Right lobe of liver (tissue), 6 donors: ENCODE measurements around the gene ZNF532. TPM values are rescaled to one million over a fixed set of nuclear protein-coding genes. Genes with fewer than 3 reads are reported as not detected.

Experiments
- ATAC-seq, 4 donors: fragments of 200-7000 bp; cut with Tn5 transposase; one replicate each; pipeline ENCODE4 v1.9.1; 2020; ENCODE audit warnings: mild to moderate bottlenecking in 4 of 4, moderate library complexity in 4 of 4
- DNase-seq, 3 donors: peaks; one replicate each; pipeline ENCODE4 v3.0.0-alpha.2; 2020
- H3K27ac ChIP-seq, 3 donors: fragments of 200-600 bp; one replicate each; pipeline ENCODE4 v1.8.0; 2022
- H3K27me3 ChIP-seq, 2 donors: fragments of 200-600 bp; one replicate each; pipeline ENCODE4 v1.8.0; 2022
- H3K36me3 ChIP-seq, 4 donors: fragments of 200-600 bp; sonication (generic) in 1 of 4; one replicate each; pipeline versions ENCODE4 v1.5.1 to v1.8.0; 2017 to 2022; ENCODE audit warnings: control low read depth in 1 of 4
- H3K4me1 ChIP-seq, 4 donors: fragments of 200-600 bp; sonication (generic) in 1 of 4; one replicate each; pipeline versions ENCODE4 v1.5.1 to v1.8.0; 2017 to 2022; ENCODE audit warnings: control low read depth in 1 of 4
- H3K4me3 ChIP-seq, 3 donors: fragments of 200-600 bp; one replicate each; pipeline ENCODE4 v1.8.0; 2022
- H3K9me3 ChIP-seq, 4 donors: fragments of 200-600 bp; sonication (generic) in 1 of 4; one replicate each; pipeline versions ENCODE4 v1.5.1 to v1.8.0; 2017 to 2022; ENCODE audit warnings: control low read depth in 1 of 4
- POLR2A ChIP-seq: fragments of 450-650 bp; IDR thresholded peaks from one replicate; pipeline ENCODE4 v1.6.1; 2017; ENCODE audit warnings: antibody characterized with exemption, mild to moderate bottlenecking
- WGBS: methylation state at CpG from one replicate; pipeline ENCODE4 v1.1.6; 2018; ENCODE audit warnings: low coverage, low lambda C conversion rate; ENCODE audit not compliant: insufficient coverage; ENCODE audit errors: missing lambda C conversion rate; 5-methylcytosine and 5-hydroxymethylcytosine counted together
- intact Hi-C, 2 donors: fragments of 100-400 bp; cut with DNase I; formaldehyde crosslinking; loops; one replicate each; pipeline versions ENCODE4 v1.11.2 to v1.14.1; 2022
- total RNA-seq, 6 experiments: library from RNA; depleted of rRNA in 2 of 6; stranded (reverse); fragments of >200 nt in 2 of 6; fragmentation: NEBNext Ultra II Directional in 3 of 6; extraction: Animal tissue kit (Norgen Biotek cat#: 25700) in 3 of 6; gene quantifications; one replicate each; pipeline versions ENCODE4 v1.1.0 to v1.2.4, GENCODE V29; 2016 to 2023
- TF ChIP-seq, protein P1 (sequence below), 4 donors: fragments of 200-600 bp in 3 of 4; fragments of 450-650 bp in 1 of 4; IDR thresholded peaks; one replicate each; pipeline versions ENCODE4 v1.5.1 to v1.8.0; 2016 to 2022; ENCODE audit warnings: antibody characterized with exemption in 4 of 4, mild to moderate bottlenecking in 2 of 4
- donor health status: DM: no; HTN: yes; CAD: no.
- donor health status: DM: no; HTN: no; CAD: no.
- donor health status: DM: no; HTN: no; CAD: no.
- donor health status: DM: no; HTN: yes; CAD: no.
- donor health status: DM: no; HTN: yes; CAD: no.

ZNF532 gene
- total RNA-seq, 6 experiments from 2014 or later, result 2.0 to 6.4 (median 3.2) TPM

DNA sequence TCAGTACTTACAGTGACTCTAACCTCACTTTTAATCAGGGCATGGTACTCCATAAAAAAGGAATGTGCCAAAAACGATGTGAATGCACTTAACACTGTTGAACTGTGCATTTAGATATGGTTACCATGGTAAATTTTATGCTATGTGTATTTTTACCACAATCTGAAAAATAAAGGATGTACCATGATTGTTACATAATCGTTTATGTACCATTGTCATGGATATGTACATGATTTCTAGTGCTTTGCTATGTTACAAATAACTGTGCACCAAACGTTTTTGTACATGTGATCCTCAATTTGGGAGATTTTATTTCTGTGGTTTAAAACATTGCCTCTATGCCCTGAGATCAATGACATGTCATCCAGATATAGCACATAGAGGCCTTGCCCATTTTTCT lies 21.8 kb downstream of the ZNF532 start:
- no peak for ATAC-seq
- intact Hi-C loops, result no loop called here
- no peaks in the 10 kb centered on the region for H3K27me3 ChIP-seq

DNA sequence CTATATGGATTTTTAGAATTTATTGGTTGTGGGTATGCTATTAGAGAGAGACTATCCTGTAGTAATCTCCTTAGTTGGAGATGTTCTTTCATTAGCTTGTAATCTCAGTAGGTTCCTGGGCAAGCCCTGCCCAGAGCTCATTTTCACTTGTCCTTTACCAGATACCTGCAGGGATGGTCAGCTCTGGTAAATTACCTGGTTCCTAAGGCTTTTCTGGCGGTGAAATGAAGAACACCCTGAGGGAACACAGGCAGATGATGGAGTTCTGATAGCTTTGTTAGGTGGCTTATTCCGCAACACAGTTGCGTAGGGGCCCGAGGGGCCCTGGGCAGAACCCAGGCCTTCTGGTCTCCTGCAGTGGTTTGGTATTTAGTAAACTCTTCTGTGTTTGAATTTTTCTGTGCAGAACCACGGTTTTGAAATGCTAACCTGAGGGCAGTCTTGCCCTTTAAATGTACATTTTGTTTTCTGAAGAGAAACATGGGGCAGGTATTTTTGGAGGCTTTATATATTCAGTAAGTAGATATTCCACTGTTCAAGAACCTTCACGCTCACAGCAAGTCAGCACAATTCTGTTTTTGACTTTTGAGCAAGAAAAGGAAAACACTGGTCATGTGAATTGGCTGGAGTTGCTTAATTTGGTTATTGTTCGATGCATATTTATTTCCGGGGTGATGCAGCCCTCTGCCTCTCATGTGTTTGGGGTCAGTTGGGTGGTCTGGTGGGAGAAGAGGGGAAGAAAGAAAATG lies 22.4 kb downstream of the ZNF532 start:
- no peak for DNase-seq
- H3K4me1 ChIP-seq, result no peaks in the 10 kb centered on the region
- no peak for TF ChIP-seq POLR2A
- TF ChIP-seq, protein P1, sequence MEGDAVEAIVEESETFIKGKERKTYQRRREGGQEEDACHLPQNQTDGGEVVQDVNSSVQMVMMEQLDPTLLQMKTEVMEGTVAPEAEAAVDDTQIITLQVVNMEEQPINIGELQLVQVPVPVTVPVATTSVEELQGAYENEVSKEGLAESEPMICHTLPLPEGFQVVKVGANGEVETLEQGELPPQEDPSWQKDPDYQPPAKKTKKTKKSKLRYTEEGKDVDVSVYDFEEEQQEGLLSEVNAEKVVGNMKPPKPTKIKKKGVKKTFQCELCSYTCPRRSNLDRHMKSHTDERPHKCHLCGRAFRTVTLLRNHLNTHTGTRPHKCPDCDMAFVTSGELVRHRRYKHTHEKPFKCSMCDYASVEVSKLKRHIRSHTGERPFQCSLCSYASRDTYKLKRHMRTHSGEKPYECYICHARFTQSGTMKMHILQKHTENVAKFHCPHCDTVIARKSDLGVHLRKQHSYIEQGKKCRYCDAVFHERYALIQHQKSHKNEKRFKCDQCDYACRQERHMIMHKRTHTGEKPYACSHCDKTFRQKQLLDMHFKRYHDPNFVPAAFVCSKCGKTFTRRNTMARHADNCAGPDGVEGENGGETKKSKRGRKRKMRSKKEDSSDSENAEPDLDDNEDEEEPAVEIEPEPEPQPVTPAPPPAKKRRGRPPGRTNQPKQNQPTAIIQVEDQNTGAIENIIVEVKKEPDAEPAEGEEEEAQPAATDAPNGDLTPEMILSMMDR (IDR thresholded peaks at IDR 0.05), result no peak
- H3K36me3 ChIP-seq, result no peaks in the 10 kb centered on the region
- H3K9me3 ChIP-seq, result no peaks in the 10 kb centered on the region
- 48% methylated on average over 8 of the region's 8 CpGs for WGBS
- peak overlapping the region; percentile 41 to 56 (median 55) for H3K27ac ChIP-seq
- H3K4me3 ChIP-seq, result no peak overlapping the region
- ATAC-seq, result peak; percentile 28 to 54 (median 38)
- intact Hi-C loops, result no loop called here
- no peaks in the 10 kb centered on the region for H3K27me3 ChIP-seq

More for the DNA sequence above, 21.8 kb downstream of the ZNF532 start:
- no peaks in the 10 kb centered on the region for H3K36me3 ChIP-seq
- H3K9me3 ChIP-seq, result no peaks in the 10 kb centered on the region
- H3K4me1 ChIP-seq, result no peaks in the 10 kb centered on the region
- H3K4me3 ChIP-seq, result no peak overlapping the region
- DNase-seq, result no peak
- WGBS, result 55% methylated on average over 3 of the region's 3 CpGs
- TF ChIP-seq, protein P1 (IDR thresholded peaks at IDR 0.05), result no peak
- no peak for TF ChIP-seq POLR2A
- peak overlapping the region in 1 of 3 donors; percentile 41 for H3K27ac ChIP-seq

DNA sequence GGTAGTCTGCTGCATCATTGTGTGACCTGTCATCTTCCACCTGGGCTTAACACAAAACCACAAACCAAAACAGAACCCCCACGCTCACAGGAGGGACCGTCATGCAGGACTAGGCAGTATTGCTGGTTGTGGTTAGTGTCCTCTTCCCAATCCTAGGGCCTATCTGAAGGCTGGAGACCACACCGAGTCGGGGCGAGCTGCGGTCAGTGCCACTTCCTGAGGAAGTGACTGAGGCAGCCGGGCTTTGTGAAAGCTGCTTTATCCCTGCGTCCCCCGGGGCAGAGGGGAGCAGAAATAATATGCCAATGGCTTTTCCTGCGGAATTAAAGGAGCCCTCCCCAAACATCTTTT lies 22.9 kb downstream of the ZNF532 start:
- Histone ChIP-seq H3K27ac (peak overlapping the region; percentile 41 to 56 (median 55)), H3K27me3 (no peaks in the 10 kb centered on the region), H3K9me3 (no peaks in the 10 kb centered on the region), H3K4me3 (no peak overlapping the region), H3K4me1 (peaks cover 0 to 2% (median 0%) of the 10 kb centered on the region in 4 donors), H3K36me3 (no peaks in the 10 kb centered on the region)
- ATAC-seq, result peak; percentile 70 to 90 (median 84)
- 39% methylated on average over 4 of the region's 10 CpGs for WGBS
- intact Hi-C loops, result no loop called here
- peak in 2 of 3 donors; percentile 57 to 71 for DNase-seq
- TF ChIP-seq POLR2A, result no peak
- TF ChIP-seq, protein P1 (IDR thresholded peaks at IDR 0.05), result no peak

DNA sequence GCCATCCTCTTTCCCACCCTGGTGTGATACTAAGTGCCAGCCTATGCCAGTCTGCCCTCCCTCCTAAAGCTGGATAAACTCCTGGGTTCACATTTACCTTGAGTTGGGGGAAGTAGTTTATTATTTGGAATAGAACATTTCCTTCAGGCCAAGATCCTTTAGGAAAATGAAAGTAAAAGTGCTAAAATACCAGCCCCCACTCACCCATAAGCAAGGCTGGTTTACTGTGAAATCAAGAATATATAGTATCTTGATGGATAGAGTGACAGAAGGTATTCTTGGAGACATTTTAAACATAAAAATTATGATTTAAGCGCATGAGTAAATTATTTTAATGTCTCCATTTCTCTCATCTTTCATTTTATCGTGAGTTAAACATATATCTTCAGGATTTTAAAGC lies 27.1 kb downstream of the ZNF532 start:
- peak in 1 of 4 donors; percentile 26 for ATAC-seq
- intact Hi-C loops, result no loop called here
- H3K4me3 ChIP-seq, result no peak overlapping the region

More for the DNA sequence above, 27.1 kb downstream of the ZNF532 start:
- Histone ChIP-seq H3K9me3 (no peaks in the 10 kb centered on the region), H3K27me3 (no peaks in the 10 kb centered on the region), H3K4me1 (peaks cover 0 to 18% (median 0%) of the 10 kb centered on the region in 4 donors), H3K36me3 (no peaks in the 10 kb centered on the region), H3K27ac (no peak overlapping the region)
- no peak for DNase-seq
- WGBS, result 67% methylated on average over 2 of the region's 2 CpGs
- no peak for TF ChIP-seq POLR2A
- TF ChIP-seq, protein P1 (IDR thresholded peaks at IDR 0.05), result no peak
